HepG2 (cell line): Measurements from ENCODE around the gene IL21R. TPM values are rescaled to one million over a fixed set of nuclear protein-coding genes. Genes with fewer than 3 reads are reported as not detected.

Experiments used
- ATAC-seq: fragments of 200-7000 bp; cut with Tn5 transposase; 3 replicates; pipeline ENCODE4 v1.9.1; 2020; ENCODE audit warnings: mild to moderate bottlenecking, moderate library complexity
- BruUV-seq: library from RNA; stranded (reverse); fragments of 400-500 nt; replicated peaks from 2 replicates; lab custom pipeline; 2021; lab: Mats Ljungman, UMichigan
- CTCF ChIA-PET: fragments of 300-600 bp; formaldehyde crosslinking; extraction: SDS; loops from one replicate; lab custom pipeline; 2021; ENCODE audit warnings: low total read pairs, inconsistent platforms, low intra/inter-chr PET ratio; lab: Yijun Ruan, JAX
- POLR2A ChIA-PET: fragments of 350-600 bp; sonication (Branson Sonifier 250); formaldehyde crosslinking; loops from one replicate; lab custom pipeline; 2020; ENCODE audit warnings: antibody characterized with exemption, inconsistent platforms; lab: Yijun Ruan, JAX
- DNase-seq: peaks from one replicate; pipeline ENCODE4 v3.0.0-alpha.2; 2015; ENCODE audit warnings: low spot score
- FAIRE-seq: peaks from 3 replicates; lab custom pipeline; 2011; peaks lifted over from hg19 to GRCh38; lab: Jason Lieb, UNC
- H2AFZ ChIP-seq: one replicate; pipeline ENCODE4 v1.6.1; 2011; ENCODE audit warnings: low read length, inconsistent platforms
- H3K27ac ChIP-seq: fragments of 300-600 bp; 3 replicates; pipeline ENCODE4 v1.8.0; 2011; ENCODE audit warnings: mixed run types, mild to moderate bottlenecking, mixed read lengths, low read length, inconsistent platforms; ENCODE audit not compliant: insufficient read depth; ENCODE audit errors: extremely low read length
- H3K27me3 ChIP-seq, 2 experiments: fragments of 200-600 bp in 1 of 2; 2 replicates in 1 of 2; 3 replicates in 1 of 2; pipeline versions ENCODE4 v1.6.0 to v1.8.0; 2011; ENCODE audit warnings: low read length in 2 of 2, mild to moderate bottlenecking in 2 of 2, moderate library complexity in 2 of 2, inconsistent platforms in 1 of 2; ENCODE audit not compliant: insufficient read depth in 2 of 2, control insufficient read depth in 1 of 2
- H3K36me3 ChIP-seq, 2 experiments: fragments of 200-600 bp in 1 of 2; replicated peaks in 1 of 2; 2 replicates in 1 of 2; 3 replicates in 1 of 2; pipeline versions ENCODE4 v1.5.1 to v1.8.0; 2011; ENCODE audit warnings: low read length in 2 of 2, inconsistent platforms in 1 of 2; ENCODE audit not compliant: insufficient read depth in 2 of 2, control insufficient read depth in 1 of 2
- H3K4me1 ChIP-seq: 2 replicates; pipeline ENCODE4 v1.5.1; 2012; ENCODE audit warnings: low read length, inconsistent platforms; ENCODE audit not compliant: insufficient read depth
- H3K4me2 ChIP-seq: 2 replicates; pipeline ENCODE4 v1.6.0; 2011; ENCODE audit warnings: low read depth, low read length, inconsistent platforms
- H3K4me3 ChIP-seq, 3 experiments: fragments of 200-600 bp in 1 of 3; sonication (generic), shearing (Covaris generic) in 1 of 3; replicated peaks in 1 of 3; 2 replicates each; pipeline ENCODE4 v1.5.1; 2011 to 2016; ENCODE audit warnings: low read length in 3 of 3, inconsistent platforms in 2 of 3, low read depth in 2 of 3, mild to moderate bottlenecking in 2 of 3, control low read depth in 1 of 3, mixed read lengths in 1 of 3; ENCODE audit not compliant: insufficient read depth in 1 of 3
- H3K79me2 ChIP-seq: one replicate; pipeline ENCODE4 v1.6.1; 2011; ENCODE audit warnings: low read length, inconsistent platforms; ENCODE audit not compliant: insufficient read depth
- H3K9ac ChIP-seq: 2 replicates; pipeline ENCODE4 v1.6.0; 2011; ENCODE audit warnings: mild to moderate bottlenecking, low read depth, low read length, inconsistent platforms; ENCODE audit not compliant: insufficient read depth
- H3K9me3 ChIP-seq: 2 replicates; pipeline ENCODE4 v1.5.1; 2012; ENCODE audit warnings: mild to moderate bottlenecking, low read length
- H4K20me1 ChIP-seq: 2 replicates; pipeline ENCODE4 v1.6.0; 2011; ENCODE audit warnings: inconsistent platforms, mild to moderate bottlenecking, low read length, moderate library complexity; ENCODE audit not compliant: insufficient read depth
- CCAR2 ChIP-seq: fragments of 200-400 bp; formaldehyde crosslinking; optimal IDR thresholded peaks from 2 replicates; pipeline ENCODE3; 2018; ENCODE audit warnings: low read depth, mild to moderate bottlenecking, low read length, moderate library complexity
- GMEB1 ChIP-seq: sonication (generic); formaldehyde crosslinking; IDR thresholded peaks from 2 replicates; pipeline ENCODE4 v1.5.1; 2020; ENCODE audit warnings: missing genetic modification reagents, mild to moderate bottlenecking, borderline replicate concordance
- GZF1 ChIP-seq: sonication (generic); formaldehyde crosslinking; IDR thresholded peaks from 2 replicates; pipeline ENCODE4 v1.5.1; 2020; ENCODE audit warnings: mild to moderate bottlenecking, missing genetic modification reagents
- IKZF1 ChIP-seq: fragments of 450-650 bp; IDR thresholded peaks from 2 replicates; pipeline ENCODE4 v1.7.1; 2016
- LCORL ChIP-seq, 2 experiments: fragments of 450-650 bp in 1 of 2; sonication (generic) in 1 of 2; formaldehyde crosslinking in 1 of 2; IDR thresholded peaks; 2 replicates each; pipeline versions ENCODE4 v1.5.0 to v1.6.1; 2017 to 2020; ENCODE audit warnings: antibody characterized with exemption in 1 of 2, missing genetic modification reagents in 1 of 2
- NBN ChIP-seq: fragments of 450-650 bp; conservative IDR thresholded peaks from 2 replicates; pipeline ENCODE4 v1.6.1; 2017
- NFRKB ChIP-seq: fragments of 450-650 bp; IDR thresholded peaks from 2 replicates; pipeline ENCODE4 v1.6.1; 2017
- ONECUT2 ChIP-seq: sonication (generic); formaldehyde crosslinking; IDR thresholded peaks from 2 replicates; pipeline ENCODE4 v1.4.0; 2020; ENCODE audit warnings: missing genetic modification reagents
- PHB2 ChIP-seq: fragments of 450-650 bp; IDR thresholded peaks from 2 replicates; pipeline ENCODE4 v1.6.1; 2018; ENCODE audit not compliant: partially characterized antibody
- PLRG1 ChIP-seq: fragments of 450-650 bp; conservative IDR thresholded peaks from 2 replicates; pipeline ENCODE4 v1.6.1; 2016
- POLR2G ChIP-seq: fragments of 200-400 bp; formaldehyde crosslinking; IDR thresholded peaks from 2 replicates; pipeline ENCODE4 v1.6.1; 2018; ENCODE audit warnings: mild to moderate bottlenecking, low read depth, low read length, moderate library complexity
- PRDM4 ChIP-seq: sonication (generic); formaldehyde crosslinking; IDR thresholded peaks from 2 replicates; pipeline ENCODE4 v1.9.0; 2021; ENCODE audit warnings: missing genetic modification reagents, borderline replicate concordance
- RAD51 ChIP-seq: fragments of 450-650 bp; IDR thresholded peaks from 2 replicates; pipeline ENCODE4 v1.6.1; 2016; ENCODE audit warnings: borderline replicate concordance
- SOX6 ChIP-seq, 2 experiments: fragments of 450-650 bp in 1 of 2; sonication (generic) in 1 of 2; formaldehyde crosslinking in 1 of 2; IDR thresholded peaks; 2 replicates each; pipeline versions ENCODE4 v1.4.0 to v1.6.1; 2017 to 2020; ENCODE audit warnings: antibody characterized with exemption in 1 of 2, mild to moderate bottlenecking in 1 of 2, missing genetic modification reagents in 1 of 2
- TRIM22 ChIP-seq: fragments of 450-650 bp; IDR thresholded peaks from 2 replicates; pipeline ENCODE4 v1.6.1; 2017
- ZNF282 ChIP-seq: fragments of 450-650 bp; IDR thresholded peaks from 2 replicates; pipeline ENCODE4 v1.6.1; 2018; ENCODE audit not compliant: partially characterized antibody
- ZNF432 ChIP-seq: sonication (generic); formaldehyde crosslinking; IDR thresholded peaks from 2 replicates; pipeline ENCODE4 v1.5.0; 2020; ENCODE audit warnings: missing genetic modification reagents, mild to moderate bottlenecking, borderline replicate concordance
- ZNF780A ChIP-seq: sonication (generic); formaldehyde crosslinking; IDR thresholded peaks from 2 replicates; pipeline ENCODE4 v1.8.0; 2022; ENCODE audit warnings: mild to moderate bottlenecking, missing genetic modification reagents, moderate library complexity
- WGBS: methylation state at CpG from one replicate; pipeline ENCODE4 v1.1.6; 2017; ENCODE audit warnings: low lambda C conversion rate; 5-methylcytosine and 5-hydroxymethylcytosine counted together
- in situ Hi-C: cut with HindIII; loops from 2 replicates; pipeline ENCODE4 v1.10.0; 2017; ENCODE audit warnings: low pct_unique_long_range_greater_than_20kb; ENCODE audit not compliant: extremely low pct_ligation_motif_present
- intact Hi-C: fragments of 100-400 bp; cut with micrococcal nuclease; formaldehyde crosslinking; loops from one replicate; pipeline ENCODE4 v1.10.0; 2022; ENCODE audit not compliant: unreplicated experiment
- polyA plus RNA-seq, 8 experiments: library from polyadenylated mRNA; depleted of rRNA in 3 of 8; stranded (reverse) in 7 of 8; unstranded in 1 of 8; fragments of >200 nt; fragmentation: Illumina TruSeq in 4 of 8; extraction: Trizol in 4 of 8; gene quantifications; 2 replicates each; pipeline versions ENCODE4 v1.2.1 to v1.2.3, GENCODE V29; 2011 to 2016; ENCODE audit warnings: low read depth in 4 of 8, missing spikeins in 1 of 8, mixed read lengths in 1 of 8; ENCODE audit not compliant: insufficient read depth in 1 of 8
- total RNA-seq, 5 experiments: library from RNA; depleted of rRNA; stranded (reverse); fragments of >200 nt; fragmentation: Illumina TruSeq; extraction: Trizol; gene quantifications; 2 replicates each; pipeline ENCODE4 v1.2.3, GENCODE V29; 2016; ENCODE audit warnings: low read depth in 1 of 5

The IL21R gene
- total and polyA plus RNA-seq, 2 of the 13 experiments (the other 11 are each of a cell fraction or from before 2014, with no cell fraction given): 0.49 to 0.64 TPM

GRCh38 chr16:27458258-27458657 is 56.3 kb downstream of the IL21R start (continued):
- TF ChIP-seq PRDM4 (CRISPR knock-in tag) (no peak), ZNF780A (CRISPR knock-in tag) (no peak)
- TF ChIP-seq, all 625 proteins: peak for 0

GRCh38 chr16:27458987-27459688 is 57.2 kb downstream of the IL21R start:
- Histone ChIP-seq H3K4me1 (no peaks in the 10 kb centered on the region), H4K20me1 (no peaks in the 10 kb centered on the region), H3K9ac (no peak overlapping the region), H3K36me3 (peaks cover 25 to 45% of the 10 kb centered on the region in 2 experiments; a peak in 4 of 5 replicates), H3K4me2 (no peak overlapping the region), H3K9me3 (no peaks in the 10 kb centered on the region), H3K27ac (no peak overlapping the region), H3K27me3 (no peaks in the 10 kb centered on the region), H3K4me3 (no peak overlapping the region), H2AFZ (no peak overlapping the region), H3K79me2 (no peaks in the 10 kb centered on the region)
- in situ Hi-C loops: loop anchor here (10.0 kb wide), 1 partner anchor 284 kb away; no protein-coding TSS in a partner anchor
- ChIA-PET CTCF (no interaction called here), POLR2A (no interaction called here)
- DNase-seq (no peak), FAIRE-seq (no peak), ATAC-seq (no peak)
- 93% methylated on average over 5 of the region's 5 CpGs for WGBS
- no TSS peak for BruUV-seq
- intact Hi-C loops: loop anchor here (5.0 kb wide), 1 partner anchor 82 kb away; no protein-coding TSS in a partner anchor
- 0 out of 2 replicates have a peak, but pooled peaks have one; percentile 41 for TF ChIP-seq LCORL (IDR thresholded peaks at IDR 0.05)
- no peak for TF ChIP-seq LCORL (CRISPR knock-in tag; IDR thresholded peaks at IDR 0.05)
- no peak for TF ChIP-seq GZF1 (CRISPR knock-in tag)
- TF ChIP-seq IKZF1: 0 out of 2 replicates have a peak, but pooled peaks have one; percentile 41
- no peak for TF ChIP-seq ONECUT2 (CRISPR knock-in tag)
- TF ChIP-seq PLRG1: peak; percentile 88; the same call in 1 of the 2 replicates
- TF ChIP-seq CCAR2: peak; percentile 27
- no peak for TF ChIP-seq ZNF432
- TF ChIP-seq SOX6 (IDR thresholded peaks at IDR 0.05): 0 out of 2 replicates have a peak, but pooled peaks have one; percentile 69
- TF ChIP-seq SOX6 (CRISPR knock-in tag; IDR thresholded peaks at IDR 0.05): no peak
- TF ChIP-seq NBN: 0 out of 2 replicates have a peak, but pooled peaks have one; percentile 23
- TF ChIP-seq RAD51: 0 out of 2 replicates have a peak, but pooled peaks have one; percentile 6
- TF ChIP-seq GMEB1: no peak
- peak; percentile 29; the same call in 1 of the 2 replicates for TF ChIP-seq NFRKB
- TF ChIP-seq TRIM22: 0 out of 2 replicates have a peak, but pooled peaks have one; percentile 83
- peak; percentile 36 for TF ChIP-seq ZNF282
- TF ChIP-seq POLR2G: peak; percentile 37; the same call in 1 of the 2 replicates
- peak; percentile 58 for TF ChIP-seq PHB2
